HepG2 (cell line): ENCODE data around the gene ZC3H4.

Experiments used
- POLR2A ChIP-seq, 2 experiments: IDR thresholded peaks; 2 replicates each; pipeline ENCODE4 v1.6.1; 2011; ENCODE audit warnings: low read depth in 2 of 2, low read length in 2 of 2, mild to moderate bottlenecking in 1 of 2, moderate library complexity in 1 of 2; ENCODE audit not compliant: insufficient read depth in 1 of 2
- POLR2AphosphoS5 ChIP-seq: IDR thresholded peaks from 2 replicates; pipeline ENCODE4 v1.6.1; 2012; ENCODE audit warnings: low read depth, low read length
- ZFP41 ChIP-seq: sonication (generic); formaldehyde crosslinking; IDR thresholded peaks from 2 replicates; pipeline ENCODE4 v1.4.0; 2020; ENCODE audit warnings: mild to moderate bottlenecking, missing genetic modification reagents, borderline replicate concordance
- ZNF431 ChIP-seq: sonication (generic); formaldehyde crosslinking; IDR thresholded peaks from 2 replicates; pipeline ENCODE4 v1.9.0; 2022; ENCODE audit warnings: missing genetic modification reagents, low read depth, mild to moderate bottlenecking, borderline replicate concordance
- TF ChIP-seq, protein P1 (sequence below): sonication (generic); formaldehyde crosslinking; IDR thresholded peaks from 2 replicates; pipeline ENCODE4 v1.5.0; 2020; ENCODE audit warnings: mild to moderate bottlenecking, missing genetic modification reagents, moderate library complexity
- TF ChIP-seq, protein P2 (sequence below): sonication (generic); formaldehyde crosslinking; IDR thresholded peaks from 2 replicates; pipeline ENCODE4 v1.4.0; 2020; ENCODE audit warnings: missing genetic modification reagents

DNA sequence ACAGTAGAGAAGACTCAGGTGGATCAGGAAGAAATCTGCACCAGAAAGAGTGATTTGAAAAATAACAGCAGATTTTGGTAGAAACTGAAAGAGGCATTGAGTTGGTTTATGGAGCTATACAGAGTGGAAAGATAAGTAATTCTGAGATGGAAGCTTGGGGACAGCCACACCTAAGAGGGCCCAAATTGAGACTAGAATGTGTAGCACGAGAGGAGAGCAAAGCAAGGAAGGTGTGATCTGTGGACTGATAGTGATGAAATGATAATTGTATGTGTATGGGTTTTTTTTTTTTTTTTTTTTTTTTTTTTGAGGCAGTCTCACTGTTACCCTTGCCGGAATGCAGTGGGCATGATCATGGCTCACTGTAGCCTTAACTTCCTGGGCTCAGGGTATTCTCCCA lies 33.3 kb upstream of the ZC3H4 start:
- TF ChIP-seq ZNF431 (CRISPR knock-in tag): no peak
- no peak for TF ChIP-seq POLR2AphosphoS5
- TF ChIP-seq, protein P1, sequence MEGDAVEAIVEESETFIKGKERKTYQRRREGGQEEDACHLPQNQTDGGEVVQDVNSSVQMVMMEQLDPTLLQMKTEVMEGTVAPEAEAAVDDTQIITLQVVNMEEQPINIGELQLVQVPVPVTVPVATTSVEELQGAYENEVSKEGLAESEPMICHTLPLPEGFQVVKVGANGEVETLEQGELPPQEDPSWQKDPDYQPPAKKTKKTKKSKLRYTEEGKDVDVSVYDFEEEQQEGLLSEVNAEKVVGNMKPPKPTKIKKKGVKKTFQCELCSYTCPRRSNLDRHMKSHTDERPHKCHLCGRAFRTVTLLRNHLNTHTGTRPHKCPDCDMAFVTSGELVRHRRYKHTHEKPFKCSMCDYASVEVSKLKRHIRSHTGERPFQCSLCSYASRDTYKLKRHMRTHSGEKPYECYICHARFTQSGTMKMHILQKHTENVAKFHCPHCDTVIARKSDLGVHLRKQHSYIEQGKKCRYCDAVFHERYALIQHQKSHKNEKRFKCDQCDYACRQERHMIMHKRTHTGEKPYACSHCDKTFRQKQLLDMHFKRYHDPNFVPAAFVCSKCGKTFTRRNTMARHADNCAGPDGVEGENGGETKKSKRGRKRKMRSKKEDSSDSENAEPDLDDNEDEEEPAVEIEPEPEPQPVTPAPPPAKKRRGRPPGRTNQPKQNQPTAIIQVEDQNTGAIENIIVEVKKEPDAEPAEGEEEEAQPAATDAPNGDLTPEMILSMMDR (CRISPR knock-in tag): no peak
- TF ChIP-seq ZFP41 (CRISPR knock-in tag): no peak
- no peak for TF ChIP-seq POLR2A (IDR thresholded peaks at IDR 0.05; ENCODE audit: insufficient read depth in 1 of 2, low read depth in 2 of 2, low read length in 2 of 2)
- TF ChIP-seq, protein P2, sequence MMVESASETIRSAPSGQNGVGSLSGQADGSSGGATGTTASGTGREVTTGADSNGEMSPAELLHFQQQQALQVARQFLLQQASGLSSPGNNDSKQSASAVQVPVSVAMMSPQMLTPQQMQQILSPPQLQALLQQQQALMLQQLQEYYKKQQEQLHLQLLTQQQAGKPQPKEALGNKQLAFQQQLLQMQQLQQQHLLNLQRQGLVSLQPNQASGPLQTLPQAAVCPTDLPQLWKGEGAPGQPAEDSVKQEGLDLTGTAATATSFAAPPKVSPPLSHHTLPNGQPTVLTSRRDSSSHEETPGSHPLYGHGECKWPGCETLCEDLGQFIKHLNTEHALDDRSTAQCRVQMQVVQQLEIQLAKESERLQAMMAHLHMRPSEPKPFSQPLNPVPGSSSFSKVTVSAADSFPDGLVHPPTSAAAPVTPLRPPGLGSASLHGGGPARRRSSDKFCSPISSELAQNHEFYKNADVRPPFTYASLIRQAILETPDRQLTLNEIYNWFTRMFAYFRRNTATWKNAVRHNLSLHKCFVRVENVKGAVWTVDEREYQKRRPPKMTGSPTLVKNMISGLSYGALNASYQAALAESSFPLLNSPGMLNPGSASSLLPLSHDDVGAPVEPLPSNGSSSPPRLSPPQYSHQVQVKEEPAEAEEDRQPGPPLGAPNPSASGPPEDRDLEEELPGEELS (CRISPR knock-in tag): no peak
